Endothelial cell of umbilical vein (primary cell): ENCODE measurements around the gene PRKAG2. TPM values are rescaled to one million over a fixed set of nuclear protein-coding genes. Genes with fewer than 3 reads are reported as not detected.

ENCODE experiments used
- BruUV-seq: library from RNA; stranded (reverse); fragments of 400-500 nt; replicated peaks from 2 replicates; lab custom pipeline; 2021; lab: Mats Ljungman, UMichigan
- CTCF ChIA-PET: fragments of 300-600, 350-600 bp; sonication (Branson Sonifier 250); formaldehyde crosslinking; loops from one replicate; lab custom pipeline; 2021; ENCODE audit warnings: antibody characterized with exemption, inconsistent platforms; lab: Charles Lee
- POLR2A ChIA-PET: fragments of 300-600, 350-600 bp; sonication (Branson Sonifier 250); formaldehyde crosslinking; loops from one replicate; lab custom pipeline; 2021; ENCODE audit warnings: antibody characterized with exemption, inconsistent platforms; lab: Charles Lee
- DNase-seq: peaks from one replicate; pipeline ENCODE4 v3.0.0-alpha.2; 2011; ENCODE audit warnings: low read depth, low spot score
- FAIRE-seq: peaks from 2 replicates; lab custom pipeline; 2011; peaks lifted over from hg19 to GRCh38; lab: Jason Lieb, UNC
- H2AFZ ChIP-seq: 2 replicates; pipeline ENCODE4 v1.6.0; 2012; ENCODE audit warnings: low read depth, low read length, control low read depth, inconsistent platforms
- H3K27ac ChIP-seq: 2 replicates; pipeline ENCODE4 v1.5.1; 2011; ENCODE audit warnings: low read depth, mild to moderate bottlenecking, control low read depth, low read length, moderate library complexity; ENCODE audit not compliant: insufficient read depth
- H3K27me3 ChIP-seq, 2 experiments: 2 replicates each; pipeline versions ENCODE4 v1.6.0 to v1.6.1; 2011; ENCODE audit warnings: low read length in 2 of 2, mixed read lengths in 1 of 2; ENCODE audit not compliant: control insufficient read depth in 2 of 2, insufficient read depth in 2 of 2
- H3K36me3 ChIP-seq, 2 experiments: 2 replicates in 1 of 2; 3 replicates in 1 of 2; pipeline ENCODE4 v1.5.1; 2011; ENCODE audit warnings: low read length in 2 of 2, mild to moderate bottlenecking in 1 of 2, moderate library complexity in 1 of 2; ENCODE audit not compliant: control insufficient read depth in 2 of 2, insufficient read depth in 2 of 2; ENCODE audit errors: extremely low read depth in 1 of 2
- H3K4me1 ChIP-seq: 3 replicates; pipeline ENCODE4 v1.5.1; 2011; ENCODE audit warnings: mild to moderate bottlenecking, low read length; ENCODE audit not compliant: control insufficient read depth, insufficient read depth; ENCODE audit errors: extremely low read depth
- H3K4me2 ChIP-seq: 2 replicates; pipeline ENCODE4 v1.6.1; 2011; ENCODE audit warnings: low read length, control low read depth, mixed read lengths; ENCODE audit not compliant: insufficient read depth
- H3K4me3 ChIP-seq, 3 experiments: fragments of 200-600 bp in 1 of 3; sonication (generic), shearing (Covaris generic) in 1 of 3; replicated peaks in 1 of 3; 2 replicates each; pipeline ENCODE4 v1.5.1; 2011 to 2016; ENCODE audit warnings: control low read depth in 3 of 3, low read length in 3 of 3, mild to moderate bottlenecking in 2 of 3, inconsistent platforms in 1 of 3, low read depth in 1 of 3, moderate library complexity in 1 of 3; ENCODE audit not compliant: insufficient read depth in 1 of 3
- H3K79me2 ChIP-seq: 2 replicates; pipeline ENCODE4 v1.6.0; 2012; ENCODE audit warnings: low read length, inconsistent platforms; ENCODE audit not compliant: control insufficient read depth, insufficient read depth
- H3K9ac ChIP-seq: replicated peaks from 2 replicates; pipeline ENCODE3; 2011; ENCODE audit warnings: low read length, control low read depth; ENCODE audit not compliant: insufficient read depth; ENCODE audit errors: extremely low read depth
- H3K9me1 ChIP-seq: replicated peaks from 3 replicates; pipeline ENCODE4 v1.6.0; 2011; ENCODE audit warnings: mild to moderate bottlenecking, low read length; ENCODE audit not compliant: control insufficient read depth, insufficient read depth; ENCODE audit errors: extremely low read depth
- H3K9me3 ChIP-seq: replicated peaks from 2 replicates; pipeline ENCODE4 v1.5.1; 2012; ENCODE audit warnings: low read length, inconsistent platforms; ENCODE audit not compliant: control insufficient read depth, insufficient read depth
- H4K20me1 ChIP-seq: replicated peaks from 2 replicates; pipeline ENCODE3; 2011; ENCODE audit warnings: mild to moderate bottlenecking, low read length; ENCODE audit not compliant: control insufficient read depth, insufficient read depth; ENCODE audit errors: extremely low read depth
- CTCF ChIP-seq, 2 donors: IDR thresholded peaks; 1 replicate in 1 of 2; 2 replicates in 1 of 2; pipeline ENCODE4 v1.5.1; 2011; ENCODE audit warnings: low read length in 2 of 2, mild to moderate bottlenecking in 2 of 2, moderate library complexity in 2 of 2, control low read depth in 1 of 2, inconsistent platforms in 1 of 2, low read depth in 1 of 2; ENCODE audit not compliant: insufficient read depth in 1 of 2; ENCODE audit errors: extremely low read depth in 1 of 2
- EZH2 ChIP-seq: IDR thresholded peaks from 2 replicates; pipeline ENCODE4 v1.6.1; 2012; ENCODE audit warnings: borderline replicate concordance, low read depth, mild to moderate bottlenecking, moderate library complexity, low read length, inconsistent platforms; ENCODE audit not compliant: severe bottlenecking
- FOS ChIP-seq: IDR thresholded peaks from 2 replicates; pipeline ENCODE4 v1.6.1; 2011; ENCODE audit warnings: mild to moderate bottlenecking, low read length, moderate library complexity, borderline replicate concordance; ENCODE audit not compliant: insufficient read depth
- JUN ChIP-seq: IDR thresholded peaks from 2 replicates; pipeline ENCODE4 v1.6.1; 2011; ENCODE audit warnings: borderline replicate concordance, low read depth; ENCODE audit not compliant: insufficient read length, insufficient read depth
- MYC ChIP-seq: IDR thresholded peaks from one replicate; pipeline ENCODE4 v1.6.1; 2011; ENCODE audit warnings: mild to moderate bottlenecking, low read depth, low read length
- dilution Hi-C: fragments of 300-500 bp; cut with MboI; formaldehyde crosslinking; loops from one replicate; pipeline ENCODE4 v1.15.0; 2019; ENCODE audit warnings: low sequenced_read_pairs; ENCODE audit not compliant: extremely low pct_ligation_motif_present
- intact Hi-C: fragments of 100-400 bp; cut with micrococcal nuclease; formaldehyde crosslinking; loops from one replicate; pipeline ENCODE4 v1.10.0; 2022
- polyA plus RNA-seq, 4 experiments: library from polyadenylated mRNA; depleted of rRNA in 3 of 4; stranded (reverse) in 3 of 4; unstranded in 1 of 4; fragments of >200 nt; gene quantifications; 2 replicates each; pipeline versions ENCODE4 v1.2.1 to v1.2.3, GENCODE V29; 2011 to 2012; ENCODE audit warnings: missing spikeins in 1 of 4
- total RNA-seq: library from RNA; stranded (reverse); gene quantifications from 2 replicates; pipeline ENCODE4 v1.2.3, GENCODE V29; 2021

PRKAG2 gene
- total and polyA plus RNA-seq, 2 donors (not counting 3 experiments of a cell fraction or from before 2014, with no cell fraction given), result 19.3 to 51.5 TPM

DNA sequence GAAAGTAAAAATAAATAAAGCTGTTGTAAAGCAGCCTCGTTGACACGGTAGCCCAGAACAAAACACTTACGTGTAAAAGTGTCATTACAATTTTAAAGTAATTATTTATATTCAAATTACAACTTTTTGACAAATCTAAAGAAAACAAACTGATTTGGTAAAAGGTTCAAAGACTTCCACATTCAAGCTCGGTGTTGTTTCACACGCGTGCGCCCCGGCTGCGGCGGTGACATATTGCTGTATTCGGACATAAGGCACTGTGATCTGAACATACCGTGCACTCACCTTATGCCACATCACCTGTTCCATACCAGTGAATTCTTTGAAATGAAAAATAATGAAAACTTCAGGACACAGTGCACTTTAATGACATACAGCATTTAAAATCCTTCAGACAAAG, 320.3 kb downstream of the PRKAG2 start:
- FAIRE-seq, result no peak

More for the DNA sequence above, 320.3 kb downstream of the PRKAG2 start:
- no peaks in the 10 kb centered on the region for H3K9me1 ChIP-seq
- no peak for DNase-seq
- no peak overlapping the region for H3K9ac ChIP-seq
- TF ChIP-seq EZH2 (no peak), CTCF (IDR thresholded peaks at IDR 0.05; ENCODE audit: extremely low read depth in 1 of 2, insufficient read depth in 1 of 2, low read depth in 1 of 2, low read length in 2 of 2) (no peak), FOS (no peak), MYC (no peak), JUN (no peak)
- ChIA-PET CTCF (interaction anchor here (1.2 to 1.5 kb wide), 2 partner anchors 18 to 19 kb away, joined by 3 read pairs; no protein-coding TSS in a partner anchor), POLR2A (no interaction called here)
- no peak overlapping the region for H3K4me2 ChIP-seq
- H3K27me3 ChIP-seq, result no peaks in the 10 kb centered on the region
- dilution Hi-C loops (no loop called here), intact Hi-C loops (no loop called here)
- H3K27ac ChIP-seq, result no peak overlapping the region
- H3K4me3 ChIP-seq, result no peak overlapping the region
- no peaks in the 10 kb centered on the region for H3K4me1 ChIP-seq
- H3K36me3 ChIP-seq, result peaks cover 2 to 9% of the 10 kb centered on the region in 2 experiments
- no TSS peak for BruUV-seq
- H2AFZ ChIP-seq, result no peak overlapping the region
- no peaks in the 10 kb centered on the region for H3K79me2 ChIP-seq
- no peaks in the 10 kb centered on the region for H4K20me1 ChIP-seq
- no peaks in the 10 kb centered on the region for H3K9me3 ChIP-seq
